Ectodermal cell (in vitro differentiated cells): ENCODE data around the gene STAB2.

Experiments
- H3K27ac ChIP-seq: 2 replicates; pipeline ENCODE4 v1.7.0; 2013; ENCODE audit warnings: mild to moderate bottlenecking, low read depth, low read length; ENCODE audit not compliant: insufficient read depth, poor library complexity, severe bottlenecking
- H3K27me3 ChIP-seq: 2 replicates; pipeline ENCODE4 v1.7.0; 2013; ENCODE audit warnings: mild to moderate bottlenecking, low read length; ENCODE audit not compliant: insufficient read depth, control insufficient read depth, poor library complexity, severe bottlenecking
- H3K36me3 ChIP-seq: one replicate; pipeline ENCODE4 v1.7.0; 2013; ENCODE audit warnings: low read length; ENCODE audit not compliant: control insufficient read depth, insufficient read depth
- H3K4me1 ChIP-seq: one replicate; pipeline ENCODE4 v1.7.0; 2013; ENCODE audit warnings: low read length; ENCODE audit not compliant: control insufficient read depth, insufficient read depth
- H3K4me3 ChIP-seq: 2 replicates; pipeline ENCODE4 v1.7.0; 2013; ENCODE audit warnings: low read depth, low read length, control low read depth; ENCODE audit not compliant: insufficient read depth
- H3K9me3 ChIP-seq: 2 replicates; pipeline ENCODE4 v1.7.0; 2013; ENCODE audit warnings: mild to moderate bottlenecking, low read length, moderate library complexity; ENCODE audit not compliant: control insufficient read depth
- WGBS, 2 experiments: methylation state at CpG; one replicate each; pipeline ENCODE4 v1.1.7; 2013; ENCODE audit warnings: missing lambda C conversion rate in 2 of 2; 5-methylcytosine and 5-hydroxymethylcytosine counted together

The STAB2 gene

GRCh38 chr12:103578926-103579325 lies 8.1 kb upstream of the STAB2 start:
- Histone ChIP-seq H3K9me3 (no peaks in the 10 kb centered on the region), H3K4me1 (no peaks in the 10 kb centered on the region), H3K36me3 (no peaks in the 10 kb centered on the region), H3K27ac (no peak overlapping the region), H3K4me3 (no peak overlapping the region), H3K27me3 (no peaks in the 10 kb centered on the region)
- 100% methylated on average over 1 to 2 of the region's 2 CpGs for WGBS, 2 experiments

- H3K9me3 ChIP-seq: no peaks in the 10 kb centered on the region
- no peaks in the 10 kb centered on the region for H3K36me3 ChIP-seq
- no peak overlapping the region for H3K4me3 ChIP-seq
- H3K27me3 ChIP-seq: no peaks in the 10 kb centered on the region
- no peak overlapping the region for H3K27ac ChIP-seq
- 89 to 100% methylated on average over 1 of the region's 1 CpG for WGBS, 2 experiments
- H3K4me1 ChIP-seq: no peaks in the 10 kb centered on the region
Measured at GRCh38 chr12:103580026-103580425, 7.0 kb upstream of the STAB2 start.

GRCh38 chr12:103583008-103583407 lies 4.1 kb upstream of the STAB2 start:
- no peaks in the 10 kb centered on the region for H3K4me1 ChIP-seq
- H3K27ac ChIP-seq: no peak overlapping the region
- H3K27me3 ChIP-seq: no peaks in the 10 kb centered on the region
- H3K36me3 ChIP-seq: no peaks in the 10 kb centered on the region
- H3K4me3 ChIP-seq: no peak overlapping the region
- no peaks in the 10 kb centered on the region for H3K9me3 ChIP-seq
- 89 to 91% methylated on average over 1 of the region's 1 CpG for WGBS, 2 experiments

- no peaks in the 10 kb centered on the region for H3K36me3 ChIP-seq
- WGBS, 2 experiments: no CpG with 5 or more reads among the region's 1 CpG
- H3K9me3 ChIP-seq: no peaks in the 10 kb centered on the region
- H3K4me1 ChIP-seq: no peaks in the 10 kb centered on the region
- no peaks in the 10 kb centered on the region for H3K27me3 ChIP-seq
- H3K4me3 ChIP-seq: no peak overlapping the region
- H3K27ac ChIP-seq: no peak overlapping the region
Measured at GRCh38 chr12:103586132-103586531, 941 bp upstream of the STAB2 start.

GRCh38 chr12:103588680-103589079 lies 1.6 kb downstream of the STAB2 start:
- no peak overlapping the region for H3K27ac ChIP-seq
- no peaks in the 10 kb centered on the region for H3K4me1 ChIP-seq
- H3K4me3 ChIP-seq: no peak overlapping the region
- no peaks in the 10 kb centered on the region for H3K36me3 ChIP-seq
- H3K27me3 ChIP-seq: no peaks in the 10 kb centered on the region
- H3K9me3 ChIP-seq: no peaks in the 10 kb centered on the region

GRCh38 chr12:103589517-103589916 lies 2.4 kb downstream of the STAB2 start:
- Histone ChIP-seq H3K36me3 (no peaks in the 10 kb centered on the region), H3K9me3 (no peaks in the 10 kb centered on the region), H3K27me3 (no peaks in the 10 kb centered on the region), H3K4me3 (no peak overlapping the region), H3K4me1 (no peaks in the 10 kb centered on the region), H3K27ac (no peak overlapping the region)
- 95% methylated on average over 1 of the region's 1 CpG; no CpG with 5 or more reads in 1 of the 2 experiments for WGBS, 2 experiments

GRCh38 chr12:103590271-103590670 lies 3.2 kb downstream of the STAB2 start:
- Histone ChIP-seq H3K9me3 (no peaks in the 10 kb centered on the region), H3K4me1 (no peaks in the 10 kb centered on the region), H3K4me3 (no peak overlapping the region), H3K36me3 (no peaks in the 10 kb centered on the region), H3K27me3 (no peaks in the 10 kb centered on the region), H3K27ac (no peak overlapping the region)
- 84 to 88% methylated on average over 1 of the region's 1 CpG for WGBS, 2 experiments

- H3K36me3 ChIP-seq: no peaks in the 10 kb centered on the region
- no peaks in the 10 kb centered on the region for H3K4me1 ChIP-seq
- H3K4me3 ChIP-seq: no peak overlapping the region
- no peaks in the 10 kb centered on the region for H3K27me3 ChIP-seq
- WGBS, 2 experiments: 93 to 95% methylated on average over 4 of the region's 4 CpGs
- H3K27ac ChIP-seq: no peak overlapping the region
- no peaks in the 10 kb centered on the region for H3K9me3 ChIP-seq
Measured at GRCh38 chr12:103596981-103597380, 9.9 kb downstream of the STAB2 start.

- Histone ChIP-seq H3K27me3 (no peaks in the 10 kb centered on the region), H3K27ac (no peak overlapping the region), H3K9me3 (no peaks in the 10 kb centered on the region), H3K36me3 (no peaks in the 10 kb centered on the region), H3K4me3 (no peak overlapping the region), H3K4me1 (no peaks in the 10 kb centered on the region)
Measured at GRCh38 chr12:103599274-103599673, 12.2 kb downstream of the STAB2 start.

GRCh38 chr12:103600967-103601728 lies 14.1 kb downstream of the STAB2 start:
- no peak overlapping the region for H3K4me3 ChIP-seq
- H3K9me3 ChIP-seq: no peaks in the 10 kb centered on the region
- no peaks in the 10 kb centered on the region for H3K27me3 ChIP-seq
- H3K4me1 ChIP-seq: no peaks in the 10 kb centered on the region
- H3K36me3 ChIP-seq: no peaks in the 10 kb centered on the region
- no peak overlapping the region for H3K27ac ChIP-seq
- 82 to 91% methylated on average over 9 to 10 of the region's 10 CpGs for WGBS, 2 experiments

GRCh38 chr12:103620395-103620794 lies 33.3 kb downstream of the STAB2 start:
- Histone ChIP-seq H3K36me3 (no peaks in the 10 kb centered on the region), H3K4me1 (no peaks in the 10 kb centered on the region), H3K4me3 (no peak overlapping the region), H3K27ac (no peak overlapping the region), H3K27me3 (no peaks in the 10 kb centered on the region), H3K9me3 (no peaks in the 10 kb centered on the region)
- WGBS, 2 experiments: 93 to 95% methylated on average over 3 of the region's 5 CpGs
